Left lung (tissue), 10 donors: ENCODE results near the gene BICDL1. TPM values are rescaled to one million over a fixed set of nuclear protein-coding genes. Genes with fewer than 3 reads are reported as not detected.

Source experiments
- ATAC-seq: fragments of 200-7000 bp; cut with Tn5 transposase; one replicate; pipeline ENCODE4 v1.9.1; 2020; ENCODE audit warnings: moderate library complexity
- DNase-seq, 4 donors: peaks; one replicate each; pipeline ENCODE4 v3.0.0-alpha.2; 2013 to 2020
- H3K27ac ChIP-seq, 2 donors: fragments of 200-600 bp; sonication (generic) in 1 of 2; one replicate each; pipeline versions ENCODE4 v1.5.0 to v1.8.0; 2020 to 2021
- H3K27me3 ChIP-seq, 2 donors: fragments of 200-600 bp; sonication (generic) in 1 of 2; one replicate each; pipeline versions ENCODE4 v1.5.0 to v1.8.0; 2020 to 2021
- H3K36me3 ChIP-seq, 2 donors: fragments of 200-600 bp; sonication (generic) in 1 of 2; one replicate each; pipeline versions ENCODE4 v1.5.0 to v1.8.0; 2020 to 2021
- H3K4me1 ChIP-seq, 2 donors: fragments of 200-600 bp; one replicate each; pipeline ENCODE4 v1.8.0; 2021
- H3K4me3 ChIP-seq, 2 donors: fragments of 200-600 bp; sonication (generic) in 1 of 2; one replicate each; pipeline versions ENCODE4 v1.5.0 to v1.8.0; 2020 to 2021; ENCODE audit warnings: mild to moderate bottlenecking in 1 of 2
- H3K9me3 ChIP-seq, 2 donors: fragments of 200-600 bp; sonication (generic) in 1 of 2; one replicate each; pipeline versions ENCODE4 v1.5.0 to v1.8.0; 2020 to 2021
- CTCF ChIP-seq, 2 donors: fragments of 200-600 bp; sonication (generic) in 1 of 2; IDR thresholded peaks; one replicate each; pipeline versions ENCODE4 v1.5.0 to v1.8.0; 2021; ENCODE audit warnings: antibody characterized with exemption in 2 of 2
- intact Hi-C, 2 donors: fragments of 100-400 bp; cut with DNase I; formaldehyde crosslinking; loops; one replicate each; pipeline versions ENCODE4 v1.11.2 to v1.14.2; 2022
- polyA plus RNA-seq, 6 donors: library from polyadenylated mRNA; unstranded; fragments of 120-200 nt; gene quantifications; one replicate each; pipeline ENCODE4 v1.2.1, GENCODE V29; 2013; ENCODE audit not compliant: insufficient read length in 6 of 6
- total RNA-seq, 2 donors: library from RNA; stranded (reverse); fragmentation: NEBNext Ultra II Directional; extraction: Animal tissue kit (Norgen Biotek cat#: 25700); gene quantifications; one replicate each; pipeline ENCODE4 v1.2.1, GENCODE V29; 2021
- donor health status: DM: no; HTN: yes; CAD: no.
- donor health status: DM: no; HTN: no; CAD: no.

BICDL1 gene
- total and polyA plus RNA-seq, 8 donors = 1.8 to 12.0 (median 3.3) TPM

- Histone ChIP-seq H3K27me3 (no peaks in the 10 kb centered on the region), H3K4me3 (no peak overlapping the region), H3K4me1 (peaks cover 0 to 4% of the 10 kb centered on the region in 2 donors), H3K36me3 (peaks cover 0 to 61% of the 10 kb centered on the region in 2 donors), H3K27ac (no peak overlapping the region), H3K9me3 (no peaks in the 10 kb centered on the region)
- DNase-seq = peak in 1 of 4 donors; percentile 63
- TF ChIP-seq CTCF (IDR thresholded peaks at IDR 0.05) = no peak
- ATAC-seq = no peak
- intact Hi-C loops = no loop called here
These were observed 103.7 kb downstream of the BICDL1 start for GRCh38 chr12:120092551-120093335.

- intact Hi-C loops = no loop called here
- Histone ChIP-seq H3K27me3 (no peaks in the 10 kb centered on the region), H3K4me3 (no peak overlapping the region), H3K9me3 (no peaks in the 10 kb centered on the region), H3K4me1 (peaks cover 0 to 3% of the 10 kb centered on the region in 2 donors), H3K36me3 (peaks cover 0 to 66% of the 10 kb centered on the region in 2 donors), H3K27ac (no peak overlapping the region)
- no peak for TF ChIP-seq CTCF (IDR thresholded peaks at IDR 0.05)
- no peak for ATAC-seq
- DNase-seq = no peak
These were observed 104.2 kb downstream of the BICDL1 start for GRCh38 chr12:120093336-120093591.

GRCh38 chr12:120093592-120094355 lies 104.7 kb downstream of the BICDL1 start:
- DNase-seq (peak in 1 of 4 donors; percentile 71), ATAC-seq (no peak)
- no peaks in the 10 kb centered on the region for H3K27me3 ChIP-seq
- no peak overlapping the region for H3K27ac ChIP-seq
- H3K36me3 ChIP-seq = peaks cover 0 to 72% of the 10 kb centered on the region in 2 donors
- H3K9me3 ChIP-seq = no peaks in the 10 kb centered on the region
- intact Hi-C loops = no loop called here
- no peak overlapping the region for H3K4me3 ChIP-seq
- H3K4me1 ChIP-seq = peaks cover 0 to 3% of the 10 kb centered on the region in 2 donors
- TF ChIP-seq CTCF (IDR thresholded peaks at IDR 0.05) = no peak

GRCh38 chr12:120094485-120094884 lies 105.4 kb downstream of the BICDL1 start:
- peak in 1 of 4 donors; percentile 55 for DNase-seq
- no peak for TF ChIP-seq CTCF (IDR thresholded peaks at IDR 0.05)

GRCh38 chr12:120095331-120095730 lies 106.3 kb downstream of the BICDL1 start:
- Histone ChIP-seq H3K4me1 (peaks cover 0 to 3% of the 10 kb centered on the region in 2 donors), H3K36me3 (peaks cover 0 to 87% of the 10 kb centered on the region in 2 donors), H3K27ac (no peak overlapping the region), H3K4me3 (no peak overlapping the region), H3K27me3 (no peaks in the 10 kb centered on the region), H3K9me3 (no peaks in the 10 kb centered on the region)
- ATAC-seq (no peak), DNase-seq (peak in 1 of 4 donors; percentile 73)
- TF ChIP-seq CTCF (IDR thresholded peaks at IDR 0.05) = no peak
- intact Hi-C loops = no loop called here

More at GRCh38 chr12:120094485-120094884, 105.4 kb downstream of the BICDL1 start:
- Histone ChIP-seq H3K9me3 (no peaks in the 10 kb centered on the region), H3K27me3 (no peaks in the 10 kb centered on the region), H3K4me3 (no peak overlapping the region), H3K4me1 (peaks cover 0 to 3% of the 10 kb centered on the region in 2 donors), H3K27ac (no peak overlapping the region), H3K36me3 (peaks cover 0 to 79% of the 10 kb centered on the region in 2 donors)
- intact Hi-C loops = no loop called here
- ATAC-seq = no peak
